A549 (cell line): Measurements from ENCODE around the gene GGT5. TPM values are rescaled to one million over a fixed set of nuclear protein-coding genes. Genes with fewer than 3 reads are reported as not detected.

Experiments
- ATAC-seq, 2 experiments: fragments of 200-7000 bp in 1 of 2; fragments of >200 bp in 1 of 2; cut with Nextera tagmentation in 1 of 2; cut with Tn5 transposase in 1 of 2; 3 replicates each; pipeline versions ENCODE4 v1.8.0 to v1.9.1; 2018 to 2020; ENCODE audit warnings: mild to moderate bottlenecking in 1 of 2, moderate library complexity in 1 of 2
- CTCF ChIA-PET: fragments of 300-600 bp; sonication (Branson Sonifier 250); formaldehyde crosslinking; extraction: SDS; loops from one replicate; lab custom pipeline; 2021; ENCODE audit warnings: antibody characterized with exemption, inconsistent platforms; lab: Yijun Ruan, JAX
- POLR2A ChIA-PET: fragments of 350-600 bp; formaldehyde crosslinking; extraction: SDS; loops from one replicate; lab custom pipeline; 2021; ENCODE audit warnings: antibody characterized with exemption, inconsistent platforms; lab: Yijun Ruan, JAX
- DNase-seq, 2 experiments: peaks; one replicate each; pipeline versions ENCODE4 v3.0.0 to v3.0.0-alpha.2; 2011 to 2016; ENCODE audit warnings: low read depth in 1 of 2, low spot score in 1 of 2
- FAIRE-seq: peaks from 2 replicates; lab custom pipeline; 2011; peaks lifted over from hg19 to GRCh38; lab: Jason Lieb, UNC
- H3K27ac ChIP-seq, 2 experiments: fragments of >200 bp; sonication (Bioruptor Twin); formaldehyde crosslinking; 3 replicates each; pipeline ENCODE4 v1.5.1; 2016 to 2017
- H3K4me1 ChIP-seq: fragments of >200 bp; sonication (Bioruptor Twin); formaldehyde crosslinking; 3 replicates; pipeline ENCODE4 v1.6.1; 2016
- H3K4me2 ChIP-seq: fragments of >200 bp; sonication (Bioruptor Twin); formaldehyde crosslinking; 3 replicates; pipeline ENCODE4 v1.6.1; 2016
- H3K4me3 ChIP-seq: fragments of >200 bp; sonication (Bioruptor Twin); formaldehyde crosslinking; 3 replicates; pipeline ENCODE4 v1.5.1; 2016
- H3K9me3 ChIP-seq: fragments of >200 bp; sonication (Bioruptor Twin); formaldehyde crosslinking; 3 replicates; pipeline ENCODE4 v1.6.1; 2016
- ATOH8 ChIP-seq: fragments of 250-450 bp; sonication (Bioruptor Pico); IDR thresholded peaks from 2 replicates; pipeline ENCODE4 v1.5.0; 2020; ENCODE audit warnings: low read depth, mild to moderate bottlenecking, moderate library complexity
- CBX2 ChIP-seq: fragments of 200-600 bp; sonication (generic); IDR thresholded peaks from 2 replicates; pipeline ENCODE4 v1.6.1; 2016; ENCODE audit warnings: low read depth, mild to moderate bottlenecking, borderline replicate concordance
- CBX8 ChIP-seq: fragments of 200-600 bp; sonication (generic); IDR thresholded peaks from 2 replicates; pipeline ENCODE4 v1.6.1; 2016
- CEBPB ChIP-seq, 2 experiments: fragments of >200 bp in 1 of 2; sonication (Bioruptor Twin) in 1 of 2; formaldehyde crosslinking in 1 of 2; IDR thresholded peaks; 2 replicates each; pipeline ENCODE4 v1.6.1; 2012 to 2016
- CTCF ChIP-seq: fragments of >200 bp; sonication (Bioruptor Twin); formaldehyde crosslinking; IDR thresholded peaks from 3 replicates; pipeline ENCODE4 v1.5.1; 2016
- E2F6 ChIP-seq: IDR thresholded peaks from 2 replicates; pipeline ENCODE4 v1.6.1; 2012; ENCODE audit warnings: low read depth, borderline replicate concordance
- ELK1 ChIP-seq: fragments of 150-350 bp; IDR thresholded peaks from 2 replicates; pipeline ENCODE4 v1.6.1; 2014; ENCODE audit warnings: low read depth, mild to moderate bottlenecking, low read length
- EP300 ChIP-seq, 2 experiments: fragments of >200 bp; sonication (Bioruptor Twin); formaldehyde crosslinking; IDR thresholded peaks; 2 replicates in 1 of 2; 3 replicates in 1 of 2; pipeline ENCODE4 v1.6.1; 2016 to 2017
- FOSL2 ChIP-seq, 2 experiments: fragments of 450-650 bp in 1 of 2; fragments of >200 bp in 1 of 2; sonication (Bioruptor Twin) in 1 of 2; formaldehyde crosslinking; IDR thresholded peaks; 2 replicates each; pipeline versions ENCODE4 v1.5.0 to v1.6.1; 2016 to 2020; ENCODE audit warnings: mild to moderate bottlenecking in 1 of 2, moderate library complexity in 1 of 2
- FOXS1 ChIP-seq: fragments of 250-450 bp; sonication (Bioruptor Pico); IDR thresholded peaks from 2 replicates; pipeline ENCODE4 v1.5.0; 2020; ENCODE audit warnings: mild to moderate bottlenecking, moderate library complexity
- GATA3 ChIP-seq: IDR thresholded peaks from 2 replicates; pipeline ENCODE4 v1.6.1; 2012; ENCODE audit warnings: borderline replicate concordance
- JUNB ChIP-seq: fragments of >200 bp; sonication (Bioruptor Twin); formaldehyde crosslinking; IDR thresholded peaks from 2 replicates; pipeline ENCODE4 v1.6.1; 2016
- KDM5A ChIP-seq: fragments of 200-600 bp; sonication (generic); IDR thresholded peaks from 2 replicates; pipeline ENCODE4 v1.6.1; 2016; ENCODE audit warnings: antibody characterized with exemption, mild to moderate bottlenecking
- MAX ChIP-seq: IDR thresholded peaks from 2 replicates; pipeline ENCODE4 v1.6.1; 2012
- MYC ChIP-seq: IDR thresholded peaks from 2 replicates; pipeline ENCODE4 v1.6.1; 2012; ENCODE audit warnings: mild to moderate bottlenecking, inconsistent platforms, low read length, improper control_type of control experiment, borderline replicate concordance
- NPAS2 ChIP-seq: fragments of 250-450 bp; sonication (Bioruptor Pico); IDR thresholded peaks from 2 replicates; pipeline ENCODE4 v1.8.0; 2022; ENCODE audit warnings: mild to moderate bottlenecking, moderate library complexity, borderline replicate concordance
- POLR2A ChIP-seq: IDR thresholded peaks from 2 replicates; pipeline ENCODE4 v1.6.1; 2012; ENCODE audit warnings: mild to moderate bottlenecking, low read length
- RAD21 ChIP-seq, 2 experiments: fragments of >200 bp in 1 of 2; sonication (Bioruptor Twin) in 1 of 2; formaldehyde crosslinking in 1 of 2; IDR thresholded peaks in 1 of 2; conservative IDR thresholded peaks in 1 of 2; 2 replicates in 1 of 2; 3 replicates in 1 of 2; pipeline ENCODE4 v1.6.1; 2012 to 2018; ENCODE audit warnings: inconsistent platforms in 1 of 2
- RARB ChIP-seq: fragments of 250-450 bp; sonication (Bioruptor Pico); IDR thresholded peaks from 2 replicates; pipeline ENCODE4 v1.8.0; 2021; ENCODE audit warnings: mild to moderate bottlenecking, moderate library complexity
- REST ChIP-seq: fragments of 200-600 bp; sonication (generic); IDR thresholded peaks from 2 replicates; pipeline ENCODE4 v1.6.1; 2016; ENCODE audit warnings: antibody characterized with exemption, mild to moderate bottlenecking, moderate library complexity
- RFX5 ChIP-seq: fragments of 450-650 bp; IDR thresholded peaks from 2 replicates; pipeline ENCODE4 v1.7.1; 2014; ENCODE audit warnings: antibody characterized with exemption, mild to moderate bottlenecking, moderate library complexity
- SREBF2 ChIP-seq: fragments of 450-650 bp; IDR thresholded peaks from 2 replicates; pipeline ENCODE4 v1.6.1; 2014; ENCODE audit warnings: mild to moderate bottlenecking, moderate library complexity
- TFCP2L1 ChIP-seq: fragments of 250-450 bp; sonication (Bioruptor Pico); IDR thresholded peaks from 2 replicates; pipeline ENCODE4 v1.5.0; 2021; ENCODE audit warnings: mild to moderate bottlenecking
- TP53 ChIP-seq: fragments of 250-450 bp; sonication (Bioruptor Pico); IDR thresholded peaks from 2 replicates; pipeline ENCODE4 v1.5.0; 2021; ENCODE audit warnings: mild to moderate bottlenecking, moderate library complexity
- USF2 ChIP-seq: fragments of 450-650 bp; IDR thresholded peaks from 2 replicates; pipeline ENCODE4 v1.6.1; 2014; ENCODE audit warnings: antibody characterized with exemption
- WGBS: methylation state at CpG from one replicate; pipeline ENCODE4 v1.1.6; 2017; ENCODE audit errors: missing lambda C conversion rate; 5-methylcytosine and 5-hydroxymethylcytosine counted together
- polyA plus RNA-seq, 4 experiments: library from polyadenylated mRNA; depleted of rRNA in 3 of 4; stranded (reverse); fragments of >200 nt; fragmentation: RNase III in 1 of 4; extraction: RNeasy Plus Mini Kit Qiagen cat#74134 plus additional on column Dnase treatment in 1 of 4; gene quantifications; 2 replicates in 3 of 4; 3 replicates in 1 of 4; pipeline ENCODE4 v1.2.3, GENCODE V29; 2011 to 2017

GGT5 gene
- polyA plus RNA-seq, 2 of the 4 experiments (the other 2 are of a cell fraction), result 2.5 to 3.1 TPM

GRCh38 chr22:24201681-24202614, 42.9 kb downstream of the GGT5 start:
- POLR2A ChIA-PET, result no interaction called here
- H3K9me3 ChIP-seq, result peaks cover 3% of the 10 kb centered on the region; the same call in 1 of the 3 replicates
- peak overlapping the region; percentile 91 to 100 for H3K27ac ChIP-seq
- 52% methylated on average over 24 of the region's 26 CpGs for WGBS
- H3K4me3 ChIP-seq, result no peak overlapping the region
- peak overlapping the region; percentile 45; the same call in 2 of the 3 replicates for H3K4me2 ChIP-seq
- no peak for FAIRE-seq
- CTCF ChIA-PET, result interaction anchor here (0.9 to 7.3 kb wide), 4 partner anchors 12 to 45 kb away, joined by 3 to 52 read pairs (median 4); no protein-coding TSS in a partner anchor
- TF ChIP-seq ELK1 (no peak), CEBPB (IDR thresholded peaks at IDR 0.05) (no peak), FOSL2 (IDR thresholded peaks at IDR 0.05) (no peak), FOSL2 (CRISPR knock-in tag; IDR thresholded peaks at IDR 0.05) (peak; percentile 69), EP300 (IDR thresholded peaks at IDR 0.05) (peak in 1 of 2 experiments; percentile 45; a peak in 1 of 5 replicates), SREBF2 (peak; percentile 24; the same call in 1 of the 2 replicates), JUNB (no peak), GATA3 (peak; percentile 31; the same call in 1 of the 2 replicates), MAX (peak; percentile 26; the same call in 1 of the 2 replicates), MYC (no peak), TP53 (no peak), POLR2A (no peak)
- TF ChIP-seq, all 56 proteins: peak for 5
- peaks cover 80% of the 10 kb centered on the region for H3K4me1 ChIP-seq
- DNase-seq (peak in 1 of 2 experiments; percentile 60), ATAC-seq (peak; percentile 65; a peak in 4 of 6 replicates)

- ChIA-PET CTCF (interaction anchor here (0.9 to 7.3 kb wide), 4 partner anchors 11 to 47 kb away, joined by 3 to 52 read pairs (median 10); no protein-coding TSS in a partner anchor), POLR2A (no interaction called here)
- H3K27ac ChIP-seq, result peak overlapping the region; percentile 91 to 100
- no peak for TF ChIP-seq CTCF
- no peak for TF ChIP-seq CBX8
- TF ChIP-seq REST, result no peak
- no peak for TF ChIP-seq NPAS2
- TF ChIP-seq RFX5, result no peak
- no peak for TF ChIP-seq MYC
- TF ChIP-seq TFCP2L1 (CRISPR knock-in tag), result no peak
- TF ChIP-seq KDM5A, result no peak
- no peak for TF ChIP-seq POLR2A
- no peak for TF ChIP-seq E2F6
- peak; percentile 72 for TF ChIP-seq USF2
- TF ChIP-seq RARB (CRISPR knock-in tag), result no peak
- no peak for TF ChIP-seq CBX2
- 0 out of 5 replicates have a peak, but pooled peaks of 1 of the 2 experiments have one; percentile 20 for TF ChIP-seq RAD21 (conservative IDR thresholded peaks at IDR 0.05 in 1 of 2, IDR thresholded peaks at IDR 0.05 in 1 of 2)
- no peak for TF ChIP-seq ATOH8 (CRISPR knock-in tag)
- TF ChIP-seq FOXS1 (CRISPR knock-in tag), result no peak
These were observed 44.2 kb downstream of the GGT5 start for GRCh38 chr22:24200619-24201212.

More at GRCh38 chr22:24200619-24201212, 44.2 kb downstream of the GGT5 start:
- H3K4me3 ChIP-seq, result no peak overlapping the region
- DNase-seq (peak; percentile 60 to 84), FAIRE-seq (no peak), ATAC-seq (peak; percentile 88 to 96)
- H3K4me2 ChIP-seq, result peak overlapping the region; percentile 45
- peaks cover 3% of the 10 kb centered on the region; the same call in 1 of the 3 replicates for H3K9me3 ChIP-seq
- WGBS, result 6% methylated on average over 7 of the region's 7 CpGs
- H3K4me1 ChIP-seq, result peaks cover 73% of the 10 kb centered on the region
